HG02759 (cell line): Measurements from ENCODE around the gene TRAPPC2L.
"Not testable (repeated sequence)": the region's sequence is repeated elsewhere in the genome, so short reads cannot be mapped to it uniquely, and the experiment has no call there.

Experiments used
- ATAC-seq: cut with Tn5 transposase; IDR thresholded peaks from one replicate; pipeline ENCODE4 v1.9.1; 2021; ENCODE audit warnings: mild to moderate bottlenecking, moderate library complexity; ENCODE audit not compliant: unreplicated experiment

Gene TRAPPC2L

DNA sequence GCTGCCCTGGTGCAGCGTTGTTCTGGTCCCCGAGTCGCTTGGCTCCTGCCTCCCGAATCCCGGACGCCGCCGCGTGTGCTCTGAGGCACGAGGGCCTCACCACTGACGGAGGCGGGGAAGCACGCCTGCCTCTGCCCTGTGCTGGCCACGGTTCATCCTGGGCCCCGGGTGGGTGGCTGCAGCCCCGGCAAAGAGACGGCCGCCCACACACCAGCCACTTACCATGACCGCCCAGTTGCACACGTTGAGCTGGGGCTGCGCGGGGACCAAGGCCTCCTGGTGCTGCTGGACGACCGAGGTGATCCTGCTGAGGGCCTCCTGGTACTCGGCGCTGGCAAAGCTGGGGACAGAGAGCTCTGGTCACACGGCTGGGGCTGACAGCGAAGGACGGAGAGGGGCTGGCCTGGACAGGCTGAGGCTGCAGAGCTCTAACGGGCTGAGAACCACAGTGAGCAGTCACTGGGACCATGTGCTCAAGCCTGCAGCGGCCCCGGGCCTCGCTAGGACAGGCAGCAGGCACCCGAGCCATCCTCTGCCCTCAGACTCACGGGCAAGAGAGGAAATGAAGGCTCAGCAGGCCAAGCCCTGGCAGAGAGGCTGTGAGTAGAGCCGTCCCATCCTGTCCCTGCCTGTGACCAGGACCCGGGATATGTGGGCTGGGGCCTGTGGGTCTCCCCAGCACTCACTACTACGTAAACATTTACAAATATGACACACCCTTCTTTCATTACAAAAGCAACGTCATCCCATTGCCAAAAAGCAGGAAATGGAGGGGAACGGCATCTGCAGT is 38.9 kb upstream of the TRAPPC2L start:
- ATAC-seq, result no peak

DNA sequence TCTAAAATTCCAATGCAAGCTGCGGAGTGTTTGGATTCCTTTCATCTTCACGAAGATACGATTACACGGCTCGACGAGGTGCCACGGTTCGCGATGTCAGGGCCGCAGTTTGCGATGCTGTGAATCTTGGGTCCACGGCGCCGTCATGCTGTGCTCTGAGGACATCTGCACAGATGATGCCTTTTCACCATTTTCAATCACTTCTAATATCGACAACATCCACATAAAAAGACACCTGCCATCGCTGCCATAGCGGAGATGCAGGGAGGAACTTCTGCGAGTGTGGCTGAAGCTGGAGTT is 38.4 kb upstream of the TRAPPC2L start:
- no peak for ATAC-seq

DNA sequence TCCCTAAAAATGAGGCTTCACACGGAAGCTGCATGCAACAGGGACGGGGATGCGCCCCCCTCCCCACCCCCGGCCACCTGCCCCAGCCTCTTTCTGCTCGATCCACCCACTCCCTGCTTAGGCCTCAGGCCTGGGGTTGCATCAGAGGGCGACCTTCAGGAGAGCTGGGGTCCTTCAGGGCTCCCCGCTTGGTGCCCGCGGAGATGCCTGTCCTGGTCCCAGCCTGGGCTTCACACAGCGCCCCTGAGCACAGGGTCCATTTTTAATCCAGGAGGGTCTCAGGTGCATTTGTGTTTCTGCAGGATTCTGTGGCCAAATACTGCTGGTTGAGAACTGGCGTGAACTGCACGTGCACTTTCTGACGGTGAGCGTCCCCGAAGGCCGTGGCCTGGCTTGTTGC is 37.8 kb upstream of the TRAPPC2L start:
- no peak for ATAC-seq

DNA sequence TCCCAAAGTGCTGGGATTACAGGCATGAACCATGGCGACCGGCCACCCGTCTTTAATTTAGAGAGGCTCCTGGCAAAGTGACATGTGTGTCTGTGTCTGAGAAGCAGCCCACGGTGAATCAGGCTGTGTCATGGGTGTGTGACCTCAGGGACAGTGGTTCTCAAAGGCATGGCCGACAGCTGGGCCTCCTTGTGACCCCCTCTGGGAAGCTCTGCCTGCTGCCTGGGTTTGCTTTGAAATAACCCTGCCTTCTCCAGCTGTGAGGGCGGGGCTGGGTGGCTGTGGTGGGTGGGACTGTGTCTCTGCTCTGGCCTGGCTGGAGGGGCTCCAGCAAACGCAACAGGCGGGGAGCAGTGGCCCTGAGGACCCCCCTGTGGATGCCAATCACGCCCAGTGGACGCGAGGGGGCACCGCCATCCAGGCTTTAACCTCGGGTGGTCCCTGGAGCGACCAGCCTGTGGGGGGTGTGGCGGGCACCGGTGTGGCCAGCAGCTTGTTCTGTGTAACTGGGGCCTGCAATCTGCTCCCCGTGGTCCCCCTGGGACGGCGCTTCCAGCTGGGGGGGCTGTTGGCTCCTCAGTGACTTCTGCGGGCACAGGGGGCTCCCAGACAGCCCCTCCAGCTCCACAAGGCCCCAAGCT is 36.4 kb upstream of the TRAPPC2L start:
- ATAC-seq, result no peak

DNA sequence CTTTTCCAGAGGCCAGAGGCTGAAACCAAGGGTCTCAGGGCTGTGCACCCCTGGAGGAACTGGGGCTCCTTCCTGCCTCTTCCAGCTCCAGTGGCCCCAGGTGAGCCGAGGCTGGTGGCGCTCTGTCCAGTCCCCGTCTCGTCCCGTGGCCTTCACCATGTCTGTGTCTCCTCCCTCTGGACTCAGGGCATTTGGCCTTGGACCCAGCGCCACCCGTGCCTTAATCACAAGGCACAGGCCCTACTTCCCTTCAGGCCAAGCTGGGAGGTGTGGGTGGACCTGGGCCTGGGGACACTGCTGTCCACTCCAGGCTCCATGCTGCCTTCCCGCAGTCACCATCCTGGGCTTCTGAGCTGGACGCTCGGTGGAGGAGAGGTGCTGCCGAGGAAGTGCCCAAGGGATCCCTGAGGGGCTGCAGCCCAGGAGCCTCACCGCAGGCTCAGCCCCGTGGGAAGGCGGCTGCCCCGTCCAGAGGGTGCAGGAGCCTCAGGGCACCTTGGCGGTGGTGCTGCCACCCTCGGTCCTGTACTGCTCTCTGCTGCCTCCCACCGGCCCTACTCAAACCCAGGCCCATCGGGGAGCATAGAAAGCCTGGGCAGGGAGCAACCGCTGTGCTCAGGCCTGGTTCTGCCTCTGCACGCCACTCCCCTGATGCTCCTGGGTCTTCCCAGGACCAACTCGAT is 35.6 kb upstream of the TRAPPC2L start:
- ATAC-seq, result no peak

DNA sequence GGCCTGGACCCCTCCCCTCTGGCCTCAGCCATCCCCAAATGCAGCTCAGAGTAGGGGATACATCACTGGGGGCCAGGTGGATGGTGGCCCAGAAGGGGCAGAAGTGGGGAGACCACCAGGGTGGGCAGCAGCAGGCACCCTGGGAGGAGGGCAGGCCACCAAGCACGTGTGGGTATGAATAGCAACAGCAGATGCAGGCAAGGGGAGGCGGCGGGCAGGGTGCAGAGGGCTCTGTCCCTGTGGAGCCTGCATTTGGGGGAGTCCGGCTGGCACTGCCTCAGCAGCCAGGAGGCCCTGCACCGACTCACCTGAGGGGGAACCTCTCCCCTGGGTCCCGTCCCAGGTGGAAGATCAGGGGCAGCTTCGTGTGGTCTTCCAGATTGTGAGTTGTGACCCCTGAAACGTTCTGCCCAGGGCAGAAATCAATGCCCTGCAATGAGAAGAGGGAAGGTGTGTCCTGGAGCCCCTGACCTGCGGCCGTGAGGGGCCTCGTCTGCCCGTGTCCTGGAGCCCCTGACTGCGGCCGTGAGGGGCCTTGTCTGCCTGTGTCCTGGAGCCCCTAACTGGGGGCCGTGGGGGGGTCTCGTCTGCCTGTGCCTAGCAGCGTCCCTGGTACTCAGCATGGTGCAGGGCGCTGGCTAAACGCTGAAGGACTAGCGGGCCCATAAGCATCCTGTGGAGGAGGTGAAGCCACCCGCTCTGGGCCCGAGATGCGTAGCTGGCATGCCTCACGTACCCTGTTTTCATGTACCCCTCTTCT is 34.5 kb upstream of the TRAPPC2L start:
- no peak for ATAC-seq

DNA sequence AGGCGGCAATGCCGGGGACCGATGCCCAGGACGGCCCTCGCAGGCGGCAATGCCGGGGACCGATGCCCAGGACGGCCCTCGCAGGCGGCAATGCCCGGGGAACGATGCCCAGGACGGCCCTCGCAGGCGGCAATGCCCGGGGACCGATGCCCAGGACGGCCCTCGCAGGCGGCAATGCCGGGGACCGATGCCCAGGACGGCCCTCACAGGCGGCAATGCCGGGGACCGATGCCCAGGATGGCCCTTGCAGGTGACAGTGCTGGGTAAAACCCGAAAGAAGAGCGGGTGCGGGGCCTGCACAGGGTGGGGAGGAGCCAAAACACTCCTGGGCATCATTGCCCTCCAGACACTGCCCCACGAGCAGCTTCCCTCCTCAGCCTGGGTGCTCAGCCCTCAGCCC is 33.3 kb upstream of the TRAPPC2L start:
- not testable (repeated sequence) for ATAC-seq

DNA sequence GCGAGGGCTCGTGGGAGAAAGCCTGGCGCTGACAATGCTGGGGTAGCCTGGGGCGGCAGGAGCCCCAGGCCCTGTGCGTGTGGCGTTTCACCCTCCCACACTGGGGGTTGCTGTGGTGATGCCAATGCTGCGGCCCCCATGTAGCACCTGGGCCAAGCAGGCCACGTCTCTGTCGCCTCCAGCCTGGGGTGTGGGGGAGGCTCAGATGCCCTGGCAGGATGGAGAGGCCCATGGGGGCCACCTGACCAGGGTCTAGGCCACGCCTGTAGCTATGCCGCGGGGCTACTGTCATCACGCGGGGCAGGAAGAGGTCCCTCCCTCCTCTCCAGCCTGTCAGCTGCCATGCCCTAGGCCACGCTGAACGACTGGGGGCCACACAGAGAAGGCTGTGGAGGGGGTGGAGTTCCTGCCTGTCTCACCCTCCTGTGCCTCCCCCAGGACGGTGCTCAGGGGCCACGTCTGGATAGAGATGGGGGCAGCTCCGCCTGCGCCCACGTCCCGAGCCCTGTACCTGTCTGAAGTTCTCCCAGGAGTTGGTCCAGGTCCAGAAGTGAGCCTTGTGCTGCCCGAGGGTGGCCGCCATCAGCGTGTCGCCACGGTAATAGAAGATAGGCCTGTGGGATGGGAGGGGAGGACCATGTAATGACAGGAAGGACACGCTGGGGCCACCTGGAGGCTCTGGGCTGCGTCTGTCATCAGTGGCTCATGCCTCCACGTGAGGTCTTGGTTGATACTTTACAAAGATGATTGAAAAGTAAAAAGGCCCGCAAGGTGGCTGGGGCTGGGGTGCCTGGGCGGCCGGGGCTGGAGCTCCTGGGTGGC is 32.5 kb upstream of the TRAPPC2L start:
- no peak for ATAC-seq

DNA sequence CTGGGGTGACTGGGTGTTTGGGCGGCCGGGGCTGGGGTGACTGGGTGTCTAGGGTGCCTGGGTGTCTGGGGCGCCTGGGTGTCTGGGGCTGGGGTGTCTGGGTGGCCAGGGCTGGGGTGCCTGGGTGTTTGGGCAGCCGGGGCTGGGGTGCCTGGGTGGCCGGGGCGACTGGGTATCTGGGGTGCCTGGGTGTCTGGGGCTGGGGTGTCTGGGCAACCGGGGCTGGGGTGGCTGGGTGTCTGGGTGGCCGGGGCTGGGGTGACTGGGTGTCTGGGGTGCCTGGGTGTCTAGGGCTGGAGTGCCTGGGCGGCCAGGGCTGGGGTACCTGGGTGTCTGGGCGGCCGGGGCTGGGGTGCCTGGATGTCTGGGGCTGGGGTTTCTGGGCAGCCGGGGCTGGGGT is 31.8 kb upstream of the TRAPPC2L start:
- no peak for ATAC-seq

DNA sequence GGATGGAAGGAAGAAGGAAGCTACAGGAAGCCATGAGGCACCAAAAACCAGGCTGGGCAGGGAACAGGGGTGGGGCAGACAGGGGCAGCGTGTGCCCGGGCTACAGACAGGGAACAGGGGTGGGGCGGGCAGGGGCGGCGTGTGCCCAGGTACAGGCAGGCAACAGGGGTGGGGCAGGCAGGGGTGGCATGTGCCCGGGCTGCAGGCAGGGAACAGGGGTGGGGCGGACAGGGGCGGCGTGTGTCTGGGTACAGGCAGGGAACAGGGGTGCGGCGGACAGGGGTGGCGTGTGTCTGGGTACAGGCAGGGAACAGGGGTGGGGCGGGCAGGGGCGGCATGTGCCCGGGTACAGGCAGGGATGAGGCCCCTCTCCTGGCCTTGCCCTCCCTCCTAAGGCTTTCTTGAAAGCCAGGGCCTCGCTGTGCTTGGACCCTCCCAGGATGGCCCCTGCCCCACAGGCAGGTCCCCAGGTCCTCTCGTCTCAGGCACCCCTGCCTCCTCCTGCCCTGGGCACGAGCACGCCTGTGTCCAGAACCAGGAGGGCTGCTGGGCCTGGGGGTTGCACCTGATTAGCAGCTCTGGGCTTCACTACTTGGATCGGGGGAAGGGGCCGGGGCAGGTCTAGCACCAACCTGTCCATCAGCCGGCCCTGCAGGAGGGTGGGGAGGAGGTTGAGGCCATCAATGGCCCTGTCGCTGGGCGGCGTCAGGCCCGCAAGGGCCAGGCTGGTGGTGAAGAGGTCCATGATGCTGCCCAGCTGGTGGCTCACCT is 30.7 kb upstream of the TRAPPC2L start:
- ATAC-seq, result no peak

DNA sequence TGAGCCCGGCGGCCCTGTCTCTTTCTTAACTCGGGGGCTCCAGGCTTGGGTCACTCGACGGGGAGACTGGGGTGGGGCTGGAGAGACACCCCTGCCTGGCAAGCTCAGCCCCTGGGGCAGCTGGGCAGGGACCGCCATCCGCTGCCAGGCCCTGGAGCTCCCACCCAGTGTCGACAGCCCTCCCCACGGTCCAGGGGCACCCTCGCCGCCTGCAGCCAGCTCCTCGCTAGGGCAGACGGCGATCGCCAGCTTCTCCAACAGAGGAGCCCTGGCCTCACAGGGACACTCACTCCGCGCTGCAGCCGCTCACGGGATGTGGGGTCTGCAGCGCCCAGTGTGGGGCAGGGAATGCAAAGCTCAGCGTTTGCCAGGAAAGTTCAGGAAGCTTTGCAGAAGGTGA is 29.2 kb upstream of the TRAPPC2L start:
- no peak for ATAC-seq

DNA sequence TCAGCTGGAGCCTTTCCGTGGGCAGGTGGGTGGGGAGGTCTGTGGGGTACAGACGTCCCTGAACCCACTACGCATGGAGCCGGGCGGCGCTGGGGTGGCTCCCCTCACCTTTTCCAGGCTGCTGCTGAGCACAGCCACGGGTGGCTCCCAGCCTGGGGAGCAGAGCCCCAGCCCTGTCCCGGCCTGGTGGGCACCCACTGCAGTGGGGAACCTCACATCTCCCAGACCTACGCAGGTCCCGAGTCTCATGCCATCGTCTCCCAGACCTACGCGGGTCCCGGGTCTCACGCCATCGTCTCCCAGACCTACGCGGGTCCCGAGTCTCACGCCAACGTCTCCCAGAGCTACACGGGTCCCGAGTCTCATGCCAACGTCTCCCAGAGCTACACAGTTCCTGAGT is 28.2 kb upstream of the TRAPPC2L start:
- ATAC-seq, result no peak

DNA sequence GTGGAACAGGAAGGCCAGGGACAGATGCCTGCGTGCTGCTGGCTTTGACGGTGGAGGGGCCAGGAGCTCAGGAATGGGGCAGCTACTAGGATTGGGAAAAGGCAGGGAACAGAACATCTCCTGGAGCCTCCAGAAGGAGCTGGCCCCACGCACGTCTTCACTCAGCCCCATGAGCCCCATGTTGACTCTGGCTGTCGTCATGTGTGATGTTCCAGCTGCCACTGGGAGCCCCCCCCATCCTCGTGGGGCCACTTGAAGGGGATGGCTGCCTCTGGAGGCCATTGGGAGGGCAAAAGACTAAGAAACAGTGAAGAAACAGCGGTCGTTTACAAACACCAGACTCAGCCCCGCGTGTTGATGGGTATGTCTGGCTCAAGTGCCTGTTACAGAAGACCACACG is 26.7 kb upstream of the TRAPPC2L start:
- ATAC-seq, result no peak

DNA sequence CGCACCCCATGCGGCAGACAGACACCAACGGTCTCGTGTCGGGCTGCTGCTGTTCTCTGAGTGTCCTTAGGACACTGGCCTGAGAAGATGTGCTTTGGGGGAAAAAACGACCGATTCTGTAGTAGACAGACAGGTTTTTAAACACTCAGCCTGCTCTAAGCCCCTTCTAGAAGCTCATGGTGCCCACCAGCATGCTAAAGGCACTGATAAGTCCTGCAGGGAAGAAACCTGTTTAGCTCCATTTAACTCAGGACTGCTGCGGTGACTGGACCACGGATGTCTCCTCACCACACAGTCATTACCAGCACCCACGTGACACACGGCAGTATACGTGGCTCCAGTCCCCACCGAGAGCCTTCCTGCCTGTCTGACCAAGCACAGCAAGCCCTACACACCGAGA is 26.1 kb upstream of the TRAPPC2L start:
- no peak for ATAC-seq

DNA sequence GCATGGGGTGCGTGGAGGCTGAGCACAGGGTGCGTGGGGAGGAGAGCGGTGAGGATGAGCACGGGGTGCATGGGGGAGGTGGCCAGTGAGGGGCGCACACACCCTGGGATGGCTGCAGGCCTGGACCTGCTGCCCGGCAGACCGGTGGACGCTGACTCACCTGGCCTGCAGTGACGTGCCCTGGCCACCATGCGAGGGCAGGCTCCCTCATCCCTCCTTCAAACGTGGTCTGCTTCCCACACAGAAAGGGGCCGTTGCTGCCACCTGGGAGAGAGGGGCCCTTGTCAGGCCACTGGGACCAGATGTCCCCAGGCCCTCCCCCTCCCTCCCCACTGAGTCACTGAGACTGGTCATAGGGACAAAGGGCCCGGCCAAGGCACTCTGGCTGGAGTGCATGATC is 25.1 kb upstream of the TRAPPC2L start:
- ATAC-seq, result no peak

DNA sequence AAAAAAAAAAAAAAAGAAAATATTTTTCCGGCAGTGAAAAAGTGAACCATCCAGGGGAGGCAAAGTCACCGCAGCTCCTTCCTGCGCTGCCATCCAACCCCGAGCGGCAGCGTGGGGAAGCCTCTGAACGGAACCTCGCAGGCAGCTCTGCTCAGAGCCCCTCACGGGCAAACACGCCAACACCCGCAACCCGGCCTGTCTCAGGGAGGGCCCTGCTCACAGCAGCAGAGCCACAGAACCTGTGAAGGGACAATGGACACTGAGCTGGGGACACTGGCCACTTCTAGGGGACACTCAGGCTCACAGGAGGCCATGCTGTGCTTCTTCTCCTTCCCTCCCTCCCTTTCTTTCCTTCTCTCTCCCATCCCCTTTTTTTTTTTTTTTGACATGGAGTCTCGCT is 23.8 kb upstream of the TRAPPC2L start:
- ATAC-seq, result no peak

DNA sequence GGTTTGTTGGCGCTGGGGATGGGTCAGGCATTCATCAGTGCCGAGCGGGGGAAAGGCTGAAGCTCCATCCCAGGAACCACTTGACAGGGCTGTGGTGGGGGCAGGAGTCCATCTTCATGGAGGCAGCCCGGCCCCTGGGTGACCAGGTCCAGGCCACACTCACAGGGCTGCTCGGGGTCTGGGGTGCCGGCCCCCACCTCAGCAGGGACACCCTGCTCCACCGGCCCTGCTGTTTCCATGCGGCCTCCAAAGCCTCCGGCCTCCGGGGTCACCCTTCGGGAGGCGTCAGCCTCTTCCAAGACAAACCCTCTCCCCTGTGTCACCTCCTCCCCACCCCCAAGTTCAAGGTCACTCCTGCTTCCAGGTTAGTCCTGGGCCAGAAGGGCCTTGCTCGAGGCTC is 22.3 kb upstream of the TRAPPC2L start:
- ATAC-seq, result no peak

DNA sequence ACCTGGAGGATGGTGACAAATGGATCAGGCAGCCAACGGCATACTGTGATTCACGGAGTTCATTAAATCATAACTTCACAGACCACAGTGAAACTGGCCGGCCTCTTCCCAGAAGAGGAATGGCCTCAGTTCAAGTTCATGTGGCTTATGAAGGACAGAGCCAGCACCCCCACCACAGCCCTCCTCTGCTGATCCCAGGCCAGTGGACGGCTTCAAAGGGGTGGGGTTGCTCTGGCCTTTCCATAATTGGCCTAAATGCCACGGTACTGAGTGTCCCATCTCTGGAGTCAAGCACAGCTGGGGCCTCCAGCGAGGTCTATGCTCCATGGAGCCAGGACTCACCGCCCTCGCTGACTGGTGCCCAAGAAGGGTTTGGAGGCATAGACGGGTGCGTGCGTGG is 21.5 kb upstream of the TRAPPC2L start:
- no peak for ATAC-seq

DNA sequence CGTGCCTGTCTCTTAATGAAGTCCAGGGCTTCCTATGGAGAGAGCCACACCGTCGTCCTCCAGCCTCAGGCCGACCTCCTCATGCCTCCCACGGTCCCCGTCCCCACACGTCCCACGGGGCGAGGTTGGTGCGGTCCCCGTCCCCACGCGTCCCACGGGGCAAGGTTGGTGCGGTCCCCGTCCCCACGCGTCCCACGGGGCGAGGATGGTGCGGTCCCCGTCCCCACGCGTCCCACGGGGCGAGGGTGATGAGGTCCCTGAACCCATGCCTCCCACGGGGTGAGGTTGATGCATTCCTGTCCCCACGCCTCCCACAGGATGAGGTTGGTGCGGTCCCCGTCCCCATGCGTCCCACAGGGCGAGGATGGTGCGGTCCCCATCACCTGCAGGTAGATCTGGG is 21.1 kb upstream of the TRAPPC2L start:
- no peak for ATAC-seq

DNA sequence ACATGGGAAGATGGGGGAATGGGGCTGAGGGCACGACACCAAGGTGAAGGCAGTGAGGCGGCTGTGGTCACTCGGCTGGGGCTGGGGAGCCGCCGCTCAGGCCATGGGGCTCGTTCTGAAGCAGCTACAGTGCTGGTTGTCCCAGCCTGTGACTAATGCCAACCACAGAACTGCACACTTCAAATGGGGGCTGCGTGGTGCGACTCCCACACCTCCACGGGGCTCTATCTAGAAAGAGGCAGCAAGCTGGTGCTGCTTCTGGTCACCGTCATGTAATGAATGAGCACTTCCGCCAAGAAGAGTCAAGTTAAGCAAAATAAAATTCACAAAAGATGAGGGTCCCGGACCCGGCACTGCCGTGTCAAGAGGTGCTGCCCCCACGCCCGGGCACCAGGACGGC is 20.1 kb upstream of the TRAPPC2L start:
- ATAC-seq, result no peak
